ENCODE results near the gene VKORC1L1. TPM values are rescaled to one million over a fixed set of nuclear protein-coding genes. Genes with fewer than 3 reads are reported as not detected.
A peak's percentile ranks its signal among the peaks of the same experiment; 100 is the strongest.

The VKORC1L1 gene
- total and polyA plus RNA-seq, 9 of the 15 experiments (the other 6 are each of a cell fraction or from before 2014, with no cell fraction given), result 6.8 to 36.5 (median 19.3) TPM

DNA sequence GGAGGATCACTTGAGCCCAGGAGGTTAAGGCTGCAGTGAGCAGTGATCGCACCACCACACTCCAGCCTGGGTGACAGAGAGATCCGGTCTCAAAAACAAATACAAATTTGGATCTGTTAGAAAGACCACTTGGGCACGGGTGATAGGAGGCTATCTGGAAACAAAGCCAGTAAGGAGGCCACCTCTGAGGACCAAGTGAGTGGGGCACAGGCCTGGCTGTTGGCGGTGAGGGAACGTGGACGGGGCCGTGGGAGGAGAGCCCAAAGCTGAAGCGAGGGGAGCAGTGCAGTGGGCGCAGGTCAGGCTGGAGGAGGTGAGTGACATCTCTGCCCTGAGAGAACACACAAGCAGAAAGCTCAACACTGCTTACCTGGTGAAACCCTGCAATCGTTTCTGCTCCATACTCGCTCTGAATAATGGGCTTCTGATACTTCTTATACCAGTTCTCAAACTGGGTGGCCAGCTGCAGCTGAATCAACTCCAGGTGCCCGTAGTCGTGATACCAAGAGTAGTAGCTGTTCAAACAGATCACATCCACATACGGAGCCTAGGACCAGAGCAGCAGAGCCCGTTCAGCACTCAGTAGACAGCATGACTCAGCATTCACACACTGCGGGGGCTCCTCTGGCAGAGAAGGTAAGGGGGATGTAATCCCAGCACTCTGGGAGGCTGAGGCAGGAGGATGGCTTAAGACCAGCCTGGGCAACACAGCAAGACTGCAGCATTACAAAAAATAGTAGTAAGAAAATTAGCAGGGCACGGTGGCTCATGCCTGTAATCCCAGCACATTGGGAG is 94.7 kb downstream of the VKORC1L1 start:
- no peaks in the 10 kb centered on the region for H3K9me1 ChIP-seq (ENCODE audit: control insufficient read depth, insufficient read depth, low read length)
- no peaks in the 10 kb centered on the region for H3K27me3 ChIP-seq (ENCODE audit: control insufficient read depth in 2 of 2, insufficient read depth in 2 of 2, low read length in 2 of 2)
- POLR2A ChIA-PET, result interaction anchor here (2.3 kb wide), 1 partner anchor 9 kb away, joined by 9 read pairs; no protein-coding TSS in a partner anchor
- ATAC-seq, result no peak
- 0 out of 5 replicates have a peak, but pooled peaks cover 0 to 2% of the 10 kb centered on the region in 2 experiments for H3K4me1 ChIP-seq (replicated peaks in 1 of 2; ENCODE audit: control insufficient read depth in 2 of 2, insufficient read depth in 2 of 2, low read length in 2 of 2)
- H3K79me2 ChIP-seq (ENCODE audit: control insufficient read depth, insufficient read depth, low read length), result no peaks in the 10 kb centered on the region
- CTCF ChIA-PET (ENCODE audit: low intra/inter-chr PET ratio), result no interaction called here
- in situ Hi-C loops (cut with MboI) (no loop called here), intact Hi-C loops (cut with micrococcal nuclease) (no loop called here)
- no peak for FAIRE-seq
- H4K20me1 ChIP-seq (replicated peaks; ENCODE audit: control insufficient read depth, insufficient read depth, low read length), result 0 out of 2 replicates have a peak, but pooled peaks cover 4% of the 10 kb centered on the region
- H3K9ac ChIP-seq (ENCODE audit: insufficient read depth in 1 of 2, low read depth in 2 of 2, low read length in 2 of 2), result 0 out of 4 replicates have a peak overlapping the region, but pooled peaks of 1 of the 2 experiments have one; percentile 17
- peaks cover 98% of the 10 kb centered on the region for H3K36me3 ChIP-seq (ENCODE audit: control insufficient read depth, insufficient read depth, low read length)
- WGBS (ENCODE audit: insufficient coverage, low coverage, missing lambda C conversion rate), result 92% methylated on average over 17 of the region's 17 CpGs
- BruUV-seq (replicated peaks), result no TSS peak
- no peak overlapping the region for H3K4me3 ChIP-seq
- no peak overlapping the region for H3K4me2 ChIP-seq (ENCODE audit: insufficient read depth, low read length)
- DNase-seq (ENCODE audit: extremely low read depth in 1 of 4, low spot score in 3 of 4), result no peak
- no peak overlapping the region for H2AFZ ChIP-seq (ENCODE audit: low read depth, low read length)
- H3K27ac ChIP-seq (ENCODE audit: extremely low read depth, low read depth, low read length), result peak overlapping the region; percentile 48; the same call in 1 of the 3 replicates
- H3K9me3 ChIP-seq (replicated peaks; ENCODE audit: control insufficient read depth, insufficient read depth, low read depth, low read length), result no peaks in the 10 kb centered on the region
- TF ChIP-seq CREB3 (tag; conservative IDR thresholded peaks at IDR 0.05; ENCODE audit: low read depth) (no peak), GTF2E2 (tag; IDR thresholded peaks at IDR 0.05) (no peak), ZFP36 (IDR thresholded peaks at IDR 0.05; ENCODE audit: low read depth, low read length, partially characterized antibody) (no peak), NR2C2 (CRISPR knock-in tag; IDR thresholded peaks at IDR 0.05) (no peak), NR2C2 (tag; IDR thresholded peaks at IDR 0.05) (no peak), EWSR1 (IDR thresholded peaks at IDR 0.05; ENCODE audit: borderline replicate concordance, low read depth, partially characterized antibody) (no peak), SREBF1 (IDR thresholded peaks at IDR 0.05; ENCODE audit: borderline replicate concordance, low read depth, low read length) (no peak), C11orf30 (IDR thresholded peaks at IDR 0.05; ENCODE audit: low read depth) (peak; percentile 62)
- TF ChIP-seq, protein P1, sequence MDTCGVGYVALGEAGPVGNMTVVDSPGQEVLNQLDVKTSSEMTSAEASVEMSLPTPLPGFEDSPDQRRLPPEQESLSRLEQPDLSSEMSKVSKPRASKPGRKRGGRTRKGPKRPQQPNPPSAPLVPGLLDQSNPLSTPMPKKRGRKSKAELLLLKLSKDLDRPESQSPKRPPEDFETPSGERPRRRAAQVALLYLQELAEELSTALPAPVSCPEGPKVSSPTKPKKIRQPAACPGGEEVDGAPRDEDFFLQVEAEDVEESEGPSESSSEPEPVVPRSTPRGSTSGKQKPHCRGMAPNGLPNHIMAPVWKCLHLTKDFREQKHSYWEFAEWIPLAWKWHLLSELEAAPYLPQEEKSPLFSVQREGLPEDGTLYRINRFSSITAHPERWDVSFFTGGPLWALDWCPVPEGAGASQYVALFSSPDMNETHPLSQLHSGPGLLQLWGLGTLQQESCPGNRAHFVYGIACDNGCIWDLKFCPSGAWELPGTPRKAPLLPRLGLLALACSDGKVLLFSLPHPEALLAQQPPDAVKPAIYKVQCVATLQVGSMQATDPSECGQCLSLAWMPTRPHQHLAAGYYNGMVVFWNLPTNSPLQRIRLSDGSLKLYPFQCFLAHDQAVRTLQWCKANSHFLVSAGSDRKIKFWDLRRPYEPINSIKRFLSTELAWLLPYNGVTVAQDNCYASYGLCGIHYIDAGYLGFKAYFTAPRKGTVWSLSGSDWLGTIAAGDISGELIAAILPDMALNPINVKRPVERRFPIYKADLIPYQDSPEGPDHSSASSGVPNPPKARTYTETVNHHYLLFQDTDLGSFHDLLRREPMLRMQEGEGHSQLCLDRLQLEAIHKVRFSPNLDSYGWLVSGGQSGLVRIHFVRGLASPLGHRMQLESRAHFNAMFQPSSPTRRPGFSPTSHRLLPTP (IDR thresholded peaks at IDR 0.05; ENCODE audit: borderline replicate concordance, extremely low read depth, insufficient read length), result no peak
